GM15510 (cell line): ENCODE data around the gene SLC25A22.

ENCODE experiments used
- POLR2A ChIP-seq: IDR thresholded peaks from 3 replicates; pipeline ENCODE4 v1.6.1; 2011; ENCODE audit warnings: borderline replicate concordance; ENCODE audit not compliant: insufficient read length; ENCODE audit errors: extremely low read depth

SLC25A22 gene

DNA sequence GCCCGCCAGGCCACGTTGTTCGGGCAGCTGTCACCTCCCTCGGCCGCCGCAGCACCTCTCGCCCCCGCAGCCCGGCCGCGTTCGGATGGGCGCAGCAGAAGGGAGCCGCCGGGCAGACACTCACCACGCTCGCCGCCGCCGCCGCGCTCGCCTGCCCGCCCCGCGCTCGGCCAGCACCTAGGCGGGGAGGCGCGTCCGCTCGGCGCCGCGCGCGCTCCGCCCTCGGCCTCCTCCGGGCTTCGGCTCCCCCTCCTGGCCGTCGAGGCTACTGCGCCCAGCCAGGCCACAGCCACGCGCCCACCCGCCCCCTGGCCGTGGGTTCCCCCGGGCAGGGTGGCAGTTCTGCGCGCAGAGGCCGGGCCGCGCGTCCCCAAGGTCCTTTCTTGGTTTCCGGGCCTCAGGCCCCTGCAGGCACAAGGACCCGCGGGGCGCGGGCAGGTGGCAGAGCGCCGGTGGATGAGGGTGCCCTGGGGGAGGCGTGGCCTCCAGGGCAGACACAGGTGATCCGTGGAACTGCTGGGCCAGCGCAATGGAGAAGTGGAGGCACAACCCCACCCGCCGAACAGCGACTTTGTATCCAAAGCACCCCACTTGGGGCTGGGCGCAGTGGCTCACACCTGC is at the start of gene SLC25A22:
SLC25A22 (minus strand) TSS at position 189 of the 621 bp plus-strand sequence. CDS start 3,275 bp downstream, outside the sequence.
- peak; percentile 73 for TF ChIP-seq POLR2A

DNA sequence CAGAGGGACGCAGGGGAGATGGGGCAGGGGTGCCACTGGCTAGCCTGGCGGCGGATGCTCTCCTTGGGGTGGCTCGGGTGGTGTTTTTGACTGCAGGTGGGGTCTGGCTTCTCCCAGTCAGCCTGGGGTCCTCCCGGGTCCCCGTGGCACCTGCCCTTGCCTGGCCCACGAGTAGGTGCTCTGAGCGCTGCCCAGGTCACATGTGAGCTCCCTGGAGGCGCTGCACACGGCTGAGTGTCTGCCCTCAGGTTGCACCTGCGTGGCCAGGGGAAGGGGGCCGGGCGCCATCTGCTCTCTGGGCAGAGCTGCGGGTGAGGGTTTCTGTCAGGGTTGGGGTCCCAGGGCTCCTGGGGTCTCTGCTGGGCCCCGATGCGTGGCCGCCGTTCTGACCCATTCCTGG is 49.8 kb upstream of the SLC25A22 start:
- no peak for TF ChIP-seq POLR2A

DNA sequence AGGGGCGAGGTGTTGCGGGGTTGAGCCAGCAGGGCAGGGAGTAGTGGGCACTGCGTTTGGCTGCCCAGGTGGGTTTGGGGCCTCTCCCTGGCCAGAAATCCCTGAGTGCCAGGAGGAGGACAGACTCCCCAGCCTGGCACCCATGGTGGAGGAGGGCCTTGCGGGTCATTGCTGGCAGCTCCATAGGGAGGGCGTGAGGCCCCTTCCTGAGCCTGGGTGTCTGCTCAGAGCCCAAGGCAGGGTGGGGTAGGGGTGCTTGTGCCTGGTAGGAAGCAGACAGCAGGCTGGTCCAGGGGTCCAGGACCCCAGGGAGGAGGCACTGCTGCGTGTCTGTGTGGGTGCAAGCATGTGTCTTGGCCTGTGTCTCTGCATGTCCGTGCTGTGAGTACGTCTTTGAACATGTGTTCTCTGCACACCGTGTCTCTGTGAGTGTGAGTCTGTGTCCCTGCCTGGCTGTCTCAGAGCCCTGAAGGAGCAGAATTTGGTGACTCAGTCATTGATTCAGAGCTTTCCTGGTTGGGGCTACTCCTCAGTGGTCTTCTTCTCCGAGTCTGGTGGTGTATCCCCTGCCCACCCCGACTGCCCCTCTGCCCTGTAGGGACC is 48.5 kb upstream of the SLC25A22 start:
- no peak for TF ChIP-seq POLR2A

DNA sequence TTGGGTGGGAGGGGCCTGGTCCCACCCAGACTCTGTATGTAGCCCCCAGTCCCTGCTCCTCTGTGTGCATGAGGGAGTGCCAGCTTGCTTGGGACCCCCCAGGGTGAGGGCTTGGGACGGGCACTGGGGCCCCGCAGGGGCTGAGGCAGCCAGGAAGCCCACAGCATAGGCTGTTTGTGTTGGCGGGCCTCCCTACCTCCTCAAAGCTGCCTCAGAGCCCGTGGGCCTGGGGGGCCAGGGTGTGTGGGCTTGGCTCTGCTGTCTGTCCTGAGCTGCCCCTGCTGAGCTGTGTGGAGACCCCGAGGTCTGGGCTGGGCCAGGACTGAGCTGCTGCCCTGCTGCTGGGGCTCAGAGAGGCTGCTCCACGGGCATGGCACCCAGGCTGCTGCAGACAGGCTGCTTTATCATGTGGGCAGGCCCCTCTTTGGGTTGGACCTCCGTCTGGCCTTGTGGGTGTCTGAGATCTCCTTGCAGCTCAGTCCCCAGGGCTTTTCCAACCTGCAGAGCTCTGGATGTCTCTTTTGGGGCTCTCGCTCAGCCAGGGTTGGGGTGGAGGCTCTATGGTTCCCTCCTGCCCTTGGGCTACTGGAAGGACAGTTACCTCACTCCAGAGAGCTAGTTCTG is 47.9 kb upstream of the SLC25A22 start:
- no peak for TF ChIP-seq POLR2A

DNA sequence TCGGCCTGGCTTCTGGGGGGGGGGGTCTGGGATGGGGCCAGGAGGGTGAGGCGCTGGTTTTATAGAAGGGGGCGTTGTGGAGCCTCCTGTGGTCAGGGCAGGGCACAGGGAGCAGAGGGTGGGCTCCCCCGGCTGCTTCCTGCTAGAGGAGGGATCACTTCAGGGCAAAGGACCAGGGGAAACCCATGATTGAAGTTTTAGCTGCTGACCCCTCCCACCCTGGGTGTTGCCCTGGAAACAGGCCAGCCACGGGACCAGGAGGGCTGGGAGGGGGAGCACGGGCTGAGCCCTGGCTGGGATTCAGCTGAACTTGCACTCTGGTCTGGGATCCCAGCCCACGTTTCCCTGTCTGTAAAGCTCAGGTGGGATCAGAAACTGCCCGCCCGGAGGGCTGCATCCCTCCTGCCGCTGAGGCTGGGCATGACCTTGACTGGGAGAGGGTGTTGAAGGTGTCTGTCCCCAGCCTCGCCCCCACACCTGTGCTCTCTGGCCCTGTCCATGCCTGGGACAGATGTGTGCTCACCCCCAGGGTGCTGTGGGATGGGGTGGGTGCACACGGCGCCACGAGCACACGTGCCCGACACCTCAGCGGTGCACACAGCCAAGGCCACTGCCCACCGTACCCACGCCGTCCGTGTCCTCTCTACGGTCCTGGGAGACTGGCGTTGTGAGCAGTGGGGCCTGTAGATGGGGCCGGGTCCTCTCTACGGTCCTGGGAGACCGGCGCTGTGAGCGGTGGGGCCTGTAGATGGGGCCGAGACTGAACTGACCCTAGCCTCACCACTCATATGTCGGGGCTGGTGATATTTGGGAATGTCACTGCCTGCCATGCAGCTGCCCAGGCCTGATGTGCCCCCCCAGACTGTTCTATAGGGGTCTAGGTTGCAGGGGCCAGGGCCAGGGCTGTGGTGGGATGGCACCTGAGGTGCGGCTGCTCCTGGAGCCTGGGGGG is 46.9 kb upstream of the SLC25A22 start:
- TF ChIP-seq POLR2A, result no peak

DNA sequence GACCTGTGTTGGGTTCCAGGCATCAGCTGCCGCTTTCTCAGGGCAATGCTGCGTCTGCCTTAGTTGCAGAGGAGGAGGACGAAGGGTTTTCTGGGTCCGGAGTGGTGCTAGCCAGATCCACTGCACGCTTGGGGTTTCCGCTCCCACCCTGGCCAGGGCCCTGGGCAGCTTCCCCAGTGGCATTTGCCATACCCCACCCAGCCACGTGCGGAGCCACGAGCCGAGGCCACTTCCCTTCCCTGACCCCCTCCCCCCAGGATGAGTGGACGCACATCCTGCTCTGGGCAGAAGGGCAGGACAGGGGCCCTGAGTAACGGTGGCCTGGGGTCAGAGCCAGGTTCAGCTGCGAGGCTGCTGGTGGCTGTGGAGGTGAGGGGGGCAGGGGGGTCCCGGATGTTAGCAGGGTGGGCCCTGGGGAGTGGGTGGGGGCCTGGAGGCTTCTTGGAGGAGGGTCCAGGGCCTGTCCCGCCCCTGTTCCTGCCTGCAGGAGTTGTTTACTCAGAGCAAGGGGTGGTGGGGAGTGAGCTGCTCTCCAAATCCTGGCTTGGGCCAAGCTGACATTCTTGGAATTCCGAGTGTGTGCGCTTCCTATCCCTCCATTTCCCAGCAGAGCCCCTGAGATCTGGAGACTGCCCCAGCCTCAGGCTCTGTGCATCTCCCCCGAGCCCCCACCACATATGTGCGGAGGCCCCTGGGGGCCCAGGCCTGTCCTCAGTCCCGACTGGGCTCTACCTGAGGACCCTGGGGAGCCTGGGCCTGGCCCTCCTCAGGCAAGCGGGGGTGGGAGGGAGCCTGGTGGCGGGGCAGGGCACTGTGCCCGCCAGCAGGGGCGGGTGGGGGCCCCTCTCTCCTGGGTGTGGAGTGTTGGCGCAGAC is 46.0 kb upstream of the SLC25A22 start:
- no peak for TF ChIP-seq POLR2A

DNA sequence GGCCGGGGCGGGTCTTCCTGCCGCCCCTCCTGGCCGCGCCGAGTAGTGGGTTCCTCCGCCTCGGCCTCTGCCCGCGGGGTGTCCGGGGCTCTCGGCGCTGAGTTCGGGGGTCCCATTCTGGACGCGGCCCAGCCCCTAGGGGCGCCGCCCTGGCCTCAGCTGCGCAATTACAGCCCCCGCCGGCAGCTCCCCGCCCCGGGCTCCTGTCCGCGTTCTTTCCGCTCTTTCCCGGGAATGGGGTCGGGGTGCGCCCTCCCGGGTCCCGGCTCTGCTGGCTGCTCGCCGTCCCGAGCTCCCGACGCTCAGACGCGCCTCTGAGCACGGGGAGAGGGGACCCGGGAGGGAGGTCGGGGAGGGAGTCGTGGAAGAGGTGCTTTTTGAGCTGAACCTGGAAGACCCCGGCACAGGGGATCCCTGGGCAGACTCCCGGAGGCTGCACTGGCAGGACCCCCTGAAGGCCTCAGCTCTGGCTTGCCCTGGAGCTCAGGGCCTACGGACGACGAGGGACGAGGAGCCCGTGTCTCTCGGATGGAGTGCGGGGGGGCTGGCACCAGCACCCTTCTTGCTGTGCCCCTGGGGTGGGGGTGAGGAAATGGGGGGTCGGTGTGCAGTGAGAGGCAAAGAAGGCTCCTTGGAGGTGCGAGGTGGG is 45.1 kb upstream of the SLC25A22 start:
- TF ChIP-seq POLR2A, result no peak

DNA sequence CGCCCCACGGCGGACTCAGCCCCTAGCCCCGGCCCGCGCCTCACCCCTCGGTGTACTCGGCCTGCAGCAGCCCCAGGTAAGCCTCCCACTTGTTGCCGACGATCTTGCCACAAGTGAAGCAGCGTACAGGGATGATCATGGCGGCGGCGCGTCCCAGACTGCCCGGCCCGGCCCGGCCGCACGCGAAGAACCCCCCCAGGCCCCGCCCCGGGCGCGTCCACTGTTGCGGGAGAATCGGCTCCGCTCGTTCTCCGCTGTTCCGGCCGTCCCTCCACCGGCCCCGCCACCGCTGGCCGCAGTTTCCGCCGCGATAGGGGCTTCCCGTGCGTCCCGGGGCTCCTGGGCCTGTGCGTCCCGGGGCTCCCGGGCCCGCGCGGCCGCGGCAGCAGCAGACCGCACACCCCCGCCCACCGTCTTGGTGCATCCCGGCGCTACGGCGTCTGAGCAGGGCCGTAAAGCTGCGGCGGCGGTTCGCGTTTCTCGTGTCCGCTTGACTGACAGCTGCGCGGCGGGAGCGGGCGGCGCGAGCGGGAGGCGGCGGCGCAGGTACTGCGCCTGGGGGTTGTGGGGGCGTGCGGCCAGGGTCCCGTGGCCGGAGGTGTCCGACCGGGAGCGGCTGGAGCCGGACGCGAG is 44.4 kb upstream of the SLC25A22 start, which contains the start of the genes POLR2L and TSPAN4:
POLR2L (minus strand) TSS at position 160 of the 633 bp plus-strand sequence; CDS start at position 139, 21 bp downstream.
TSPAN4 (plus strand) TSS at position 483 of the 633 bp plus-strand sequence. CDS start 7,453 bp downstream, outside the sequence.
- peak; percentile 99 for TF ChIP-seq POLR2A

DNA sequence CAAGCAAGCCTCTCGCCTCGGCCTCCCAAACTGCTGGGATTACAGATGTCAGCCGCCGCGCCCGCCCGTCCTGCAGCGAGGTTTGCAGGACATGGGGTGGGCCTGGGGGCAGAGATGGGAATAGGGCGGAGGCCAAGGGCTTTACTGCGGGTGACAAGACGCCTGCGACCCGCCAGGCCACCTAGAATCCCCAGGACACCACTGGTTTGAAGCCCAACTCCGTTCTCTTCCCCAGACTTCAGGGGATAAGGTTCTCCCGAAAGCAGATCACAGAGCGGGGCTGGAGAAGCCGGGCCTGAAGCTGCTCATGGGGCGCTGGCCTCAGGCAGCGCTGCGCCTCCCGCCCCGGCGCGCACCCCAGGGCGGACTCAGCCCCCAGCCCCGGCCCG is 43.9 kb upstream of the SLC25A22 start:
- no peak for TF ChIP-seq POLR2A

DNA sequence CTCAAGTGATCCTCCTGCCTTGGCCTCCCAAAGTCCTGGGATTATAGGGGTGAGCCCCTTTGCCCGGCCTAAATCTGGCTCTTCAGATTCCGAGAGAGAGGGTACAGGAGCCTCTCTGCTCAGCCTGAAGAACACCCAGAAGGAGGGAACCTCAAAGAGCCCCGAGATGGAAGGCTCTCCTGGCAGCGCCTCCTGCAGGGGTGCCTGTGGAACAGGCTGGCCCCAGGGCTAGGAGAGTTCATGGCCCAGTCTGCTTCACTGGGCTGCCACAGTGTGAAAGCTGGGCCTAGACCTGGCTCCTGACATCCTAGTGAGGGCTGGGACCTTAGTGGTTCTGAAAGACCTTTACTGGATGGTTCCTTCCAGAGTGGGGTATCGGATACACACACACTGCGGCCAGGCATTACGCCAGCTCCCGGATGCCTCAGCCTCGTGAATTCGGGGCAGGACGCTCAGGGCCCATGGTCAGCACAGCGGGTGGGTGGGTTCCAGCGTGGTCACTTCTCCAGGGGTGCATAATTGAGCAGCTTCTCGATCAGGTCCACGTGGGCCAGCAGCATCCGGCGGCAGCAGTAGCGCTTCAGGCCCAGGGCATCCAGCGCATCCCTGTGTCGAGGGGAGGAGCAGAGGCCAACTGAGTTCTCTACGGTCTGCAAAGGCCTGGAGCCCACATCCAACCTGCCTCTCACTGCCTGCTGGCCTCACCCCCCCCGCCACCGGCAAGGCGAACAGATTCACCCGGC is 42.0 kb upstream of the SLC25A22 start:
- TF ChIP-seq POLR2A, result no peak

DNA sequence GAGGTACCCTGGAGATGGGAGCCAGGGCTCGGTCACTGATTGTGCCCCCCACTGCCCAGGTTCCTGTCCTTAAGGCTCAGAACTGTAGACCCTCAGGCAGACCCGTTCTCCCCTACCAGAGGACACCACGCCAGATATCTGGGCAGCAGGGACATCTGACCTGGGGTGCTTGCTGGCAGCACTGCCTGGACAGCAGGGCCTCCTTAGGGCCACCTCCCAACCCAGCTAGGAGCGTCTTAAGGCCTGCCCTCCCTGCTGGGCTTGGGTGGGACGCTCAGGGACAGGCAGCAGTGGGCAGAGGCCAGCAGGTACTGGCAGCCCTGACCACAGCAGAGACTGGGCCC is 41.2 kb upstream of the SLC25A22 start:
- TF ChIP-seq POLR2A, result peak; percentile 17

DNA sequence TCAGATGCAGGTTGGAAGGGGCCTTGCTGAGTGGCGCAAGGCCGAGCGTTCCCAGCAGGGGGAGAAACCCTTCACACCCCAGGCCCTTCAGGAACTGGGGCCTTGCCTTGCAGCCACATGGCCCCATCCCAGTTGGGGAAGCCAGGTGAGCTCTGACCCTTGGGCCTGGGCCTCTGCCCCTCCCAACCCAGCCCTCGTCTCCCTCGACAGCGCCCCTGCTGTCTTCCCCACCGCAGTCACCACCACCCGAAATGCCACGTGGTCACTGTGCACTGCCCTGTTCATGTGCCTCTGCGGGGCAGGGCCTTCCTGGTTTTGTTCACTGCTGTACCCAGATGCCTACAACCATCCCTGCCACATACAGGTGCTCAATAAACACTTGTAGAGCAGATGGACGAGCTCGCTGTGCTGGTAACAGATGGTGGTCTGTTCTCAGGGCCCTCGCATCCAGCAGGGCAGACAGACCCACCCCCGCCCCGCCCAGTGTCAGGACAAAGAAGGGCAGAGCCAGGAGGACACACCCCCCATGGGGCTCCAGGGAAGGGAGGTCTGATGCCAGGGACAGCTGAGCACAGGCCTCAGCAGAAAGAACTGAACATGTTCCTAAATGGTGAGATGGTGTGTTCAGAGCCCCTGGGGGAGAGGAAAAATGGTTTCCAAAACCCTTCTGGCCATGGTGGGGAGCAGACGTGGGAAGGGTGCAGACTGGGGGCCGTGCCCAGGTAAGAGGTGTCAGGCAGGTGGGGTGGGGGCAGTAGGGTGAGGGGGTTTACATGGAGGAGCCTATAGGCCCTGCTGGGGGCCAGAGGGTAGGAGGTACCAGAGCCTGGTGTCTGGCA is 40.6 kb upstream of the SLC25A22 start:
- no peak for TF ChIP-seq POLR2A

DNA sequence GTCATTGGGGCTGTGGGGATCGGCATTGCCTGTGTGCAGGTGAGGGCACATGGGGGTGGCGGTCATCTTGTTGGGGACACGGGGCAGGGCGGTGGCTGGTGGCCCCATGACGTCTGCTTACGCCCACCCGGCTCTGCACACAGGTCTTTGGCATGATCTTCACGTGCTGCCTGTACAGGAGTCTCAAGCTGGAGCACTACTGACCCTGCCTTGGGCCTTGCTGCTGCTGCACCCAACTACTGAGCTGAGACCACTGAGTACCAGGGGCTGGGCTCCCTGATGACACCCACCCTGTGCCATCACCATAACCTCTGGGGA is 39.9 kb upstream of the SLC25A22 start:
- TF ChIP-seq POLR2A, result no peak
